ENCODE data around the gene MTCH1.

GRCh38 chr6:36999061-36999750 lies 13.2 kb upstream of the MTCH1 start:
- TF ChIP-seq, protein P1, sequence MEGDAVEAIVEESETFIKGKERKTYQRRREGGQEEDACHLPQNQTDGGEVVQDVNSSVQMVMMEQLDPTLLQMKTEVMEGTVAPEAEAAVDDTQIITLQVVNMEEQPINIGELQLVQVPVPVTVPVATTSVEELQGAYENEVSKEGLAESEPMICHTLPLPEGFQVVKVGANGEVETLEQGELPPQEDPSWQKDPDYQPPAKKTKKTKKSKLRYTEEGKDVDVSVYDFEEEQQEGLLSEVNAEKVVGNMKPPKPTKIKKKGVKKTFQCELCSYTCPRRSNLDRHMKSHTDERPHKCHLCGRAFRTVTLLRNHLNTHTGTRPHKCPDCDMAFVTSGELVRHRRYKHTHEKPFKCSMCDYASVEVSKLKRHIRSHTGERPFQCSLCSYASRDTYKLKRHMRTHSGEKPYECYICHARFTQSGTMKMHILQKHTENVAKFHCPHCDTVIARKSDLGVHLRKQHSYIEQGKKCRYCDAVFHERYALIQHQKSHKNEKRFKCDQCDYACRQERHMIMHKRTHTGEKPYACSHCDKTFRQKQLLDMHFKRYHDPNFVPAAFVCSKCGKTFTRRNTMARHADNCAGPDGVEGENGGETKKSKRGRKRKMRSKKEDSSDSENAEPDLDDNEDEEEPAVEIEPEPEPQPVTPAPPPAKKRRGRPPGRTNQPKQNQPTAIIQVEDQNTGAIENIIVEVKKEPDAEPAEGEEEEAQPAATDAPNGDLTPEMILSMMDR (IDR thresholded peaks at IDR 0.05), result no peak
- TF ChIP-seq POLR2A (IDR thresholded peaks at IDR 0.05), result no peak

Data from Peyer's patch (tissue), 4 donors.